CD4-positive, alpha-beta T cell (primary cell): ENCODE data around the gene RNF39. TPM values are rescaled to one million over a fixed set of nuclear protein-coding genes. Genes with fewer than 3 reads are reported as not detected.

Experiments used
- total RNA-seq, 174 experiments: library from RNA in 2 of 174; stranded (reverse) in 2 of 174; gene quantifications; one replicate each; pipeline ENCODE4 v1.2.3 and lab custom pipeline; 2021 to 2026

Gene RNF39
- total RNA-seq, 2 experiments from 2014 or later, result not detected

Other genes with a start within 250 kb of the RNF39 start
- 1 to 10 TPM; 2.7 to 2.9 TPM for gene HLA-G, start 247.9 kb downstream of the RNF39 start, total RNA-seq
- gene HLA-A, start 133.2 kb downstream of the RNF39 start, total RNA-seq, result 1,000 to 10,000 TPM; 1,767 to 1,801 TPM
- gene POLR1H, start 14.5 kb downstream of the RNF39 start, total RNA-seq, result 10 to 100 TPM; 36.5 to 39.4 TPM
- gene PPP1R11, start 8.6 kb downstream of the RNF39 start, total RNA-seq, result 10 to 100 TPM; 28.3 to 28.6 TPM
- gene TRIM31, start 37.3 kb upstream of the RNF39 start, total RNA-seq, result not detected
- gene TRIM40, start 60.4 kb upstream of the RNF39 start, total RNA-seq, result not detected
- not detected for gene TRIM10, start 85.4 kb upstream of the RNF39 start, total RNA-seq
- not detected for gene TRIM15, start 87.8 kb upstream of the RNF39 start, total RNA-seq
- gene TRIM26, start 137.6 kb upstream of the RNF39 start, total RNA-seq, result 10 to 100 TPM; 42.1 to 44.1 TPM